Activated CD8-positive, alpha-beta memory T cell treated with anti-CD3 and anti-CD28 coated beads, Interleukin-2, amount 10 ng/mL, durations not matched to agents 7 days and 5 days (primary cell): ENCODE data around the gene EXTL2. TPM values are rescaled to one million over a fixed set of nuclear protein-coding genes. Genes with fewer than 3 reads are reported as not detected.
"Not testable (repeated sequence)": the region's sequence is repeated elsewhere in the genome, so short reads cannot be mapped to it uniquely, and the experiment has no call there.

Experiments
- ATAC-seq: fragments of 150-1000 bp; cut with Tn5 transposase; one replicate; pipeline ENCODE4 v1.10.0; 2021; ENCODE audit warnings: moderate library complexity
- CTCF ChIA-PET: fragments of 350-600 bp; sonication (Branson Sonifier 250); formaldehyde crosslinking; loops from one replicate; lab custom pipeline; 2021; ENCODE audit warnings: antibody characterized with exemption; lab: Charles Lee
- DNase-seq: peaks from one replicate; pipeline ENCODE4 v3.0.0-alpha.2; 2020
- H3K27ac Mint-ChIP-seq: one replicate; pipeline ENCODE4 v1.8.0; 2021; ENCODE audit warnings: mild to moderate bottlenecking, mixed read lengths
- H3K27me3 Mint-ChIP-seq: one replicate; pipeline ENCODE4 v1.8.0; 2021; ENCODE audit warnings: mixed read lengths
- H3K36me3 Mint-ChIP-seq: one replicate; pipeline ENCODE4 v1.8.0; 2021; ENCODE audit warnings: mild to moderate bottlenecking, mixed read lengths
- H3K4me1 Mint-ChIP-seq: one replicate; pipeline ENCODE4 v1.8.0; 2021; ENCODE audit warnings: mixed read lengths
- H3K4me3 Mint-ChIP-seq: one replicate; pipeline ENCODE4 v1.8.0; 2021; ENCODE audit warnings: mild to moderate bottlenecking, moderate library complexity, mixed read lengths
- H3K9me3 Mint-ChIP-seq: one replicate; pipeline ENCODE4 v1.8.0; 2022; ENCODE audit warnings: low read depth, mixed read lengths
- total RNA-seq, 2 experiments: library from RNA; stranded (reverse); gene quantifications; one replicate each; pipeline ENCODE4 v1.2.3, GENCODE V29; 2021

The EXTL2 gene
- total RNA-seq, 2 experiments from 2014 or later, result 2.6 to 11.5 TPM

DNA sequence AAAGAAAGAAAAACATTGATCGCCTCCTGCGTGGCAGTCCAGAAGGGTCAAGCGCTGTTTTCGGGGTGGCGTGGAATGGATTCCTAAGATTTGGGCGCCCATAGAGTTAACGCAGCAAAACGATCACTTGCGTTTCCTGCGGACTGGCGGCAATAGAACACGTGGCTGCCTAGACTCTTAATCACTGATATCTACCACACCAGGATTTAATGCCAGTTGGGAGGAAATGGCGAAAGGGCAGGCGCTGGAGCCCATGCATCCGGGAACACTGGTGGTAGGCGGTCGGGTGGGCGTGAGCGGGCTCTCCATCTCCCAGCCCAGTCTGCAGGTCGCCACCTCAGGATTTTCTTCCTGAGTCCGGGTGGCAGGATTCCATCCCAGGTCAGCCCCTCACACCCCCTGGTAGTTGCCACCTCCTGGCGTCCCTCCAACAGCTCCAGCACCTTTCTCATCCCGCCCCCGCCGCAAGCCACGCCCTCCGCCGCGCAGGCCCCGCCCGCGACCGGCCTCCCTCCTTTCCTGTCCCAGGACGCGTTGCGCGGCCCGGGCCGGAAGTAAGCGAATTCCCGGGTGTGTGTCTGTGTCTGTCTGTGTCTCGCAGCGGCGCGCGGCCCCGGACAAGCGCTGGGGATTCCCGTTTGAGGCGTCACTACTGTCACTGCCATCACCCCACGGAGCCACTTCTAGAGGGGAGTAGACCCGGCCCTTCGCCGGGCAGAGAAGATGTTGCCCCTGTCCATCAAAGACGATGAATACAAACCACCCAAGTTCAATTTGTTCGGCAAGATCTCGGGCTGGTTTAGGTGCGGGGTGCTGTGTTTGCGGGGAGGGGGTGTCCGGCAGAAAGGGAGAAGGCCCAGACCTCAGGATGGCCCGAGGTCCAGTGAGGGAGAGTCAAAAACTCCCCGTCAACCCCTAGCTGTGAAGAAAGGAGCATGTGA lies 1.2 kb upstream of the EXTL2 start, which contains the start of gene SLC30A7:
Gene SLC30A7, plus strand, starts transcription at position 551 of the 941 bp plus-strand sequence. Its CDS starts 173 bp downstream, at position 724.
- H3K27ac Mint-ChIP-seq, result peak within 1 kb of the TSS; percentile 93
- H3K36me3 Mint-ChIP-seq, result peaks cover 28% of the 10 kb centered on the region
- H3K4me3 Mint-ChIP-seq, result peak within 1 kb of the TSS; percentile 94
- CTCF ChIA-PET, result interaction anchor here (1.0 to 2.4 kb wide), 8 partner anchors 10 to 440 kb away, joined by 3 to 11 read pairs (median 3); no protein-coding TSS in a partner anchor
- no peaks in the 10 kb centered on the region for H3K27me3 Mint-ChIP-seq
- DNase-seq (peak; percentile 95), ATAC-seq (peak; percentile 86)
- peaks cover 44% of the 10 kb centered on the region for H3K4me1 Mint-ChIP-seq
- peaks cover 4% of the 10 kb centered on the region for H3K9me3 Mint-ChIP-seq

DNA sequence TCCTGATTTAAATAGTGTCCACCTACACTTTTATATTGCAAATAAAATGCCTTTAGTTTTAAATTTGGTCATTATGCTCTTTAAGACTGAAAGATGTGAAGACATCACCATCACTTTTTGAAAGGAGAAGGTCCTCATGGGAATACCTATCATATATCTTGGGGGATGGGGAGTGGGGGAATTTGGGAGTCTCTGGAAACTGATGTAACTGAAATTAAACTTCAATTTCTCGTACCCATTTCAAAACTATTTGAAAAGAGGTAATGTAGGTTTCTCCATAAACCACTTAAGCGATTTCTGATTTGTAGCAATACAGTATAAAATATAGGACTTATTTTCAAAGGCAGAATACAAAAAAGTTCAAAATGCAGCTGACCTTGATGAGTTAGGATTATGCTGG lies 924 bp downstream of the EXTL2 start:
- ATAC-seq, result no peak
- peak overlapping the region; percentile 42 for H3K4me3 Mint-ChIP-seq
- DNase-seq, result no peak
- CTCF ChIA-PET, result interaction anchor here (1.3 to 2.4 kb wide), 5 partner anchors 10 to 416 kb away, joined by 3 to 11 read pairs (median 4); no protein-coding TSS in a partner anchor
- H3K4me1 Mint-ChIP-seq, result peaks cover 35% of the 10 kb centered on the region
- peaks cover 34% of the 10 kb centered on the region for H3K36me3 Mint-ChIP-seq
- peaks cover 12% of the 10 kb centered on the region for H3K9me3 Mint-ChIP-seq
- H3K27me3 Mint-ChIP-seq, result no peaks in the 10 kb centered on the region
- H3K27ac Mint-ChIP-seq, result no peak overlapping the region

DNA sequence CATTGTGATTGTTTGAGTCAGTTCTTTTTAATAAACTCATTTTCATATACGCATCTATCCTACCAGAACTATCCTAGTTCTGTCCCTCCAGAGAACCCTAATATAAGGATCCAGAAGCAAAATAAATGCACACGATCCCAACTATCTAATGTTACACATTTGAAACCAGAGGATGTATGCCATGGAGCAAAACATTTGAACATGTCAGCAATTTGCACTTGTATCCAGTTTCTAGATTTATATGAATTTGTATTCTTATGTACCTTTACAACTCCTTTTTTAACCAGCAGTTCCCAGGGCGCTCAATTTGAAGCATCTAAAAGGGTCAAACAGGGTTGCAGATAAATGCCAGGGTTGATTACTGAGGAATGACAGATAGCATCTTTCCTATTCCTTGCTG lies 2.1 kb downstream of the EXTL2 start:
- Mint-ChIP-seq H3K4me3 (no peak overlapping the region), H3K27me3 (no peaks in the 10 kb centered on the region), H3K9me3 (peaks cover 15% of the 10 kb centered on the region), H3K4me1 (peaks cover 27% of the 10 kb centered on the region), H3K27ac (no peak overlapping the region), H3K36me3 (peaks cover 29% of the 10 kb centered on the region)
- CTCF ChIA-PET, result interaction anchor here (1.7 kb wide), 1 partner anchor 16 kb away, joined by 5 read pairs; no protein-coding TSS in a partner anchor
- DNase-seq (no peak), ATAC-seq (no peak)

DNA sequence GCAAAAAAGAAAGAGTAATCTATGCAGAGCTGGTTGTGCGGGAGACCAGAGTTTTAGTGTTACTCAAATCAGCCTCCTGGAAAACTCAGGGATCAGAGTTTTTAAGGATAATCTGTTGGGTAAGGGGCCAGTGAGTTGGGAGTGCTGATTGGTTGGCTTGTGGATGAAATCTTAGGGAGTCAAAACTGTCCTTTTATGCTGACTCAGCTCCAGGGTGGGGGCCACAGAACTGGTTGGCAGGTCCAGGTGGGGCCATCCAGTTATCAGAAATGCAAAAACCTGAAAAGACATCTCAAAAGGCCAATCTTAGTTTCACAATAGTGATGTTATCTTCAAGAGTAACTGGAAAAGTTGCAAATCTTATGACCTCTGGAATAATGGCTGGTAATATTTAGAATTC lies 3.3 kb downstream of the EXTL2 start:
- peaks cover 26% of the 10 kb centered on the region for H3K36me3 Mint-ChIP-seq
- no peak for ATAC-seq
- H3K9me3 Mint-ChIP-seq, result peaks cover 15% of the 10 kb centered on the region
- no peak for DNase-seq
- CTCF ChIA-PET, result interaction anchor here (1.7 kb wide), 1 partner anchor 23 kb away, joined by 3 read pairs; no protein-coding TSS in a partner anchor
- H3K4me3 Mint-ChIP-seq, result no peak overlapping the region
- no peaks in the 10 kb centered on the region for H3K27me3 Mint-ChIP-seq
- no peak overlapping the region for H3K27ac Mint-ChIP-seq
- H3K4me1 Mint-ChIP-seq, result peaks cover 19% of the 10 kb centered on the region

DNA sequence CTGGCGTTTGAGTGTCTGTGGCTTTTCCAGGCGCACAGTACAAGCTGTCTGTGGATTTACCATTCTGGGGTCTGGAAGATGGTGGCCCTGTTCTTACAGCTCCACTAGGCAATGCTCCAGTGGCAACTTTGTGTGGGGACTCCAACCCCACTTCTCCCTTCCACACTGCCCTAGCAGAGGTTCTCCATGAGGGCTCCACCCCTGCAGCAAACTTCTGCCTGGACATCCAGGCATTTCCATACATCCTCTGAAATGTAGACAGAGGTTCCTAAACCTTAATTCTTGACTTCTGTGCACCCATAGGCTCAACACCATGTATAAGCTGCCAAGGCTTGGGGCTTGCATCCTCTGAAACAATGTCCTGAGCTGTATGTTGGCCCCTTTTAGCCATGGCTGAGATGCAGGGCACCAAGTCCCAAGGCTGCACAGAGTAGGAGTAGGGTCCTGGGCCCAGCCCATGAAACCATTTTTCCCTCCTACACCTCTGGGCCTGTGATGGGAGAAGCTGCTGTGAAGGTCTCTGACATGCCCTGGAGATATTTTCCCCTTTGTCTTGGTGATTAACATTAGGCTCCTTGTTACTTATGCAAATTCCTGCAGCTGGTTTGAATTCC lies 4.7 kb downstream of the EXTL2 start:
- Mint-ChIP-seq H3K9me3 (peaks cover 15% of the 10 kb centered on the region), H3K36me3 (peaks cover 26% of the 10 kb centered on the region), H3K4me1 (peaks cover 19% of the 10 kb centered on the region)
- not testable (repeated sequence) for ATAC-seq, DNase-seq, H3K27ac Mint-ChIP-seq, H3K4me3 Mint-ChIP-seq, H3K27me3 Mint-ChIP-seq
- CTCF ChIA-PET, result interaction anchor here (1.0 kb wide), 1 partner anchor 468 kb away, joined by 3 read pairs; no protein-coding TSS in a partner anchor

DNA sequence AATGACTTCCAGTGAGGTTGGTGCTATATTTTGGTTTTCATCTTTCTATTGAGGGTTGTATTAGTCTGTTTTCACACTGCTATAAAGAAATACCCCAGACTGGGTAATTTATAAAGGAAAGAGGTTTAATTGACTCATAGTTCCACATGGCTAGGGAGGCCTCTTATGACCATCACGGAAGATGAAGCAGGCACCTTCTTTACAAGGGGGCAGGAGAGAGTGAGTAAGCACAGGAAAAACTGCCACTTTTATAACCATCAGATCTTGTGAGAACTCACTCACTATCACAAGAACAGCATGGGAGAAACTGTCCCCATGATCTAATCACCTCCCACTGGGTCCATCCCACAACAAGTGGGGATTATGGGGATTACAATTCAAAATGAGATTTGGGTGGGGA lies 5.6 kb downstream of the EXTL2 start:
- CTCF ChIA-PET, ATAC-seq, H3K4me3 Mint-ChIP-seq, H3K27ac Mint-ChIP-seq, DNase-seq, H3K27me3 Mint-ChIP-seq: not testable (repeated sequence)
- Mint-ChIP-seq H3K9me3 (peaks cover 15% of the 10 kb centered on the region), H3K36me3 (peaks cover 26% of the 10 kb centered on the region), H3K4me1 (peaks cover 15% of the 10 kb centered on the region)

DNA sequence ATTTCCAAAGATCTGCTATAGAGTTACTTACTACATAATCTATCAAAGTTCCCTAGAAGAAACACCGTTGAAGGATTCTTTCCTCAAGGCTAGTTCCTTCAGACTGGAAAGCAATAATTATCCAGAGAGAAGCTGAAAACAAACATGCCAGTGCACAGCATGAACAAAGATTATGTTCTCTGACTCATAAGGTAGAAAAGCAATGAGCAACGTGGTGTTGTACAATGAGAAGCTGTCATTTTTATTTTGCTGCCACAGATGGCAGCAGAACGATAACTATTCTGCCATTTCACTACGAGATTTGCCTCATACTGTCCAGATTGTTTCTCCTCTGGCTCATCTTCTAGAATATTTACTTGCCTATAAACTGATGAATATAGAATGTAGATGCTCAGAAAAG lies 10.7 kb downstream of the EXTL2 start:
- DNase-seq (no peak), ATAC-seq (no peak)
- Mint-ChIP-seq H3K9me3 (peaks cover 2% of the 10 kb centered on the region), H3K27me3 (no peaks in the 10 kb centered on the region), H3K4me3 (no peak overlapping the region), H3K36me3 (peaks cover 5% of the 10 kb centered on the region), H3K4me1 (no peaks in the 10 kb centered on the region), H3K27ac (no peak overlapping the region)
- CTCF ChIA-PET, result interaction anchor here (1.0 to 1.6 kb wide), 3 partner anchors 10 to 405 kb away, joined by 3 to 4 read pairs (median 4); partner anchors contain the start of gene EXTL2

DNA sequence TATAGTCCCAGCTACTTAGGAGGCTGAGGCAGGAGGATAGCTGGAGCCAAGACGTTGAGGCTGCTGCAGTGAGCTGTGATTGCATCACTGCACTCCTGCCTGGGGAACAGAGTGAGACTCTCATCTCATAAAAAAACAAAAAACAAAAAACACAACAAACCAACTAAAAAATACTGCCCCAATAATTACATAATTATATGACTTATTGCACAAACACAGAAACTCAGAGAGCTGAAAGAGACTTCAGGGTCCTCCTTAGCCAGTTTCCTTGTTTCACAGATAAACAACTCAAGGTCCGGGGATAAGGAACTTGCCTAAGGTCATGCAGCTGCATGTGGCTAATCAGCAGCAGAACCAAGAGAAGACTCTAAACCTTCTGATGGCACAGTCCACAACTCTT lies 11.9 kb downstream of the EXTL2 start:
- no peak for DNase-seq
- H3K4me3 Mint-ChIP-seq, result no peak overlapping the region
- no peaks in the 10 kb centered on the region for H3K27me3 Mint-ChIP-seq
- ATAC-seq, result no peak
- no peaks in the 10 kb centered on the region for H3K4me1 Mint-ChIP-seq
- no peaks in the 10 kb centered on the region for H3K36me3 Mint-ChIP-seq
- H3K27ac Mint-ChIP-seq, result no peak overlapping the region
- CTCF ChIA-PET, result interaction anchor here (1.0 kb wide), 1 partner anchor 14 kb away, joined by 4 read pairs; no protein-coding TSS in a partner anchor
- H3K9me3 Mint-ChIP-seq, result no peaks in the 10 kb centered on the region

DNA sequence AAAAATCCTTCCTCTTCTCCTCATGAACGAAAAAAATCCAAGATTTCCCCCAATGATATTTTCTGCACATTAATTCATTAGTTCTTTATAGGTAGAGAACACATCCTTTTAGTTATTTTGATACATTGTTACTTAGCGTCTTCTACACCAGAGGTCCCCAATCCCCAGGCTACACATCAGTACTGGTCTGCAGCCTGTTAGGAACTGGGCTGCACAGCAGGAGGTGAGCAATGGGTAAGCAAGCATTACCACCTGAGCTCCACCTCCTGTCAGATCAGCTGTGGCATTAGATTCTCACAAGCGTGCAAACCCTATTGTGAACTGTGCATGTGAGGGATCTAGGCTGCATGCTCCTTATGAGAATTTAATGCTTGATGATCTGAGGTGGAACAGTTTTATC lies 13.0 kb downstream of the EXTL2 start:
- DNase-seq (no peak), ATAC-seq (no peak)
- Mint-ChIP-seq H3K36me3 (no peaks in the 10 kb centered on the region), H3K27ac (no peak overlapping the region), H3K4me1 (no peaks in the 10 kb centered on the region), H3K4me3 (no peak overlapping the region), H3K9me3 (no peaks in the 10 kb centered on the region), H3K27me3 (no peaks in the 10 kb centered on the region)
- CTCF ChIA-PET, result interaction anchor here (2.3 kb wide), 1 partner anchor 13 kb away, joined by 8 read pairs; no protein-coding TSS in a partner anchor

DNA sequence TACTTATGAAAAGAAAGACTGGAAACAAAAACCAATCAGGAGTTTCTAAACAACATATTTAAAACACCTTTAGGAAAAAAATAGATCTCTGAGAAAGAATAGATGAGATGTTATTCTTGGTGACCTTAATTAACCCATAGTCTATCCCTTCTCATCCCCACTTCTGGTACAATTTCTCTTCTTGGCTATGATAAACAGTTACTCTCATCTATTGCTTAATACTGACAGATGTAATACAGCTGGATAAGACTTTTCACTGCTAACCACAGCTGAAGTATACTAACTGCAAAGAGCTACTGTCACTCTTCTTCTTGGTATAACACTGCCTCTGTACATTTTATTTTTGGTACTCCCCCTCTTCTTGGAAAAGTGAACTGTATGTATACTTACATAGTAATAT lies 15.2 kb downstream of the EXTL2 start:
- Mint-ChIP-seq H3K27ac (no peak overlapping the region), H3K27me3 (no peaks in the 10 kb centered on the region), H3K4me3 (no peak overlapping the region), H3K36me3 (peaks cover 1% of the 10 kb centered on the region), H3K4me1 (no peaks in the 10 kb centered on the region), H3K9me3 (no peaks in the 10 kb centered on the region)
- ATAC-seq (no peak), DNase-seq (no peak)
- CTCF ChIA-PET, result interaction anchor here (1.0 to 2.3 kb wide), 2 partner anchors 11 to 16 kb away, joined by 3 to 8 read pairs; partner anchors contain the start of gene EXTL2

DNA sequence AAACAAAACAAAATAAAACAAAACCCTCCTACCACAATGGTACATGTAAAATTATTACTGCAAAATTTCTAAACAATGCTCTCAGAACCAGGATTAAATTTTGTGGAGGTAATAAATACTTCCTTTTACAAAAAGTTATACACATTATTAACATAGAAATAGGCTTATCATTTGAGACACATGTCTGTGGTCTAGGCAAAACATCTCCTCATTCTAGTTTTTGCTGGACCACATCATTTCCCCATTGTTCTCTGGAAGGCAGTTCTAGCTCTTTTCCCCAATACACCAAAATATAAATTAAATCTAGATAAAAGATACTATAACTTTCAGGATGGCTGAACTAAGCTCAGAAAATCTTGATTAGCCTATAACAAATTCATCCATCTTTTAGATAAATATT lies 18.4 kb downstream of the EXTL2 start:
- CTCF ChIA-PET, result interaction anchor here (0.8 to 1.6 kb wide), 3 partner anchors 9 to 413 kb away, joined by 3 to 5 read pairs (median 4); no protein-coding TSS in a partner anchor
- H3K4me1 Mint-ChIP-seq, result no peaks in the 10 kb centered on the region
- ATAC-seq (no peak), DNase-seq (no peak)
- H3K9me3 Mint-ChIP-seq, result no peaks in the 10 kb centered on the region
- H3K36me3 Mint-ChIP-seq, result peaks cover 4% of the 10 kb centered on the region
- no peaks in the 10 kb centered on the region for H3K27me3 Mint-ChIP-seq
- no peak overlapping the region for H3K27ac Mint-ChIP-seq
- H3K4me3 Mint-ChIP-seq, result no peak overlapping the region

DNA sequence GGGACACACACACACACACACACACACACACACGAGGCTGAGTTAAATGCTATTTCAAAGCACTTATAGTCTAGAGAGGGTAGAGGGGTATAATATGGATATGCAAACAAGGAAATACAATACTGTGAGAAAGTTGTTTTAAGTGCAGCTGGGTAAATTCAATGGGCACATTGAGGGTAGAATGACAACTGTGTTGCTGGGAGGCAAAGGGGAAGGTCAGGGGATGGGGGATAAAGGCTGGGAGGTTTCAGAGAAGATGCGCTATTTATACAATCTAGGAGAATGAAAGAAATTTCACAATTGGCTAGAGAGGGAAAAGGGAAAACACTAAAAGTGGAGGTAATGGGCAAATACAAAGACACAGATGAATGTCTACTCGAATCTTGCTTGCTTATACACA lies 19.4 kb downstream of the EXTL2 start:
- no peak for DNase-seq
- CTCF ChIA-PET, result interaction anchor here (1.6 kb wide), 1 partner anchor 17 kb away, joined by 5 read pairs; no protein-coding TSS in a partner anchor
- no peak overlapping the region for H3K4me3 Mint-ChIP-seq
- no peaks in the 10 kb centered on the region for H3K4me1 Mint-ChIP-seq
- H3K9me3 Mint-ChIP-seq, result no peaks in the 10 kb centered on the region
- H3K36me3 Mint-ChIP-seq, result peaks cover 4% of the 10 kb centered on the region
- no peak overlapping the region for H3K27ac Mint-ChIP-seq
- no peak for ATAC-seq
- no peaks in the 10 kb centered on the region for H3K27me3 Mint-ChIP-seq

DNA sequence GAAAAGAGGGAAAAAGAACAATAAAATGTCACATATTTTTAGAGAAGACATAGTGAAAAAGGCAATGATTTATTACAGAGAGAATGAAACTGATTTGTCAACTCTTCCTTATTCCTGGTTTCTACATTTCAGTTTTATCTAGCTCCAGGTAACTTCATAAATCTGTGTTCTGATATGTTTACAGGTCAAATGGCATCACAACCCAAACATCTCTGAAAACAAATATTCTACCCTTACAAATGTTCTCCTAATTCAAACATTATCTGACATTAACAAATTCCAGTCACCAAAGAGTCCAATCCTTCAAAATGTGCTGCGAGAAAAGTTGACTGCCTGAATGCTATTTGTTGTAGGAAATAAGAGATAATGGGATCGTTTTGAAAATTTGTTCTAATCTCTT lies 20.2 kb downstream of the EXTL2 start:
- DNase-seq (no peak), ATAC-seq (no peak)
- no peaks in the 10 kb centered on the region for H3K9me3 Mint-ChIP-seq
- CTCF ChIA-PET, result no interaction called here
- no peaks in the 10 kb centered on the region for H3K27me3 Mint-ChIP-seq
- H3K27ac Mint-ChIP-seq, result no peak overlapping the region
- no peak overlapping the region for H3K4me3 Mint-ChIP-seq
- H3K36me3 Mint-ChIP-seq, result peaks cover 4% of the 10 kb centered on the region
- no peaks in the 10 kb centered on the region for H3K4me1 Mint-ChIP-seq
